ENCODE results near the gene SDHAF1. TPM values are rescaled to one million over a fixed set of nuclear protein-coding genes. Genes with fewer than 3 reads are reported as not detected.

The SDHAF1 gene
- polyA plus RNA-seq, 4 donors = 10.6 to 17.5 (median 11.4) TPM

GRCh38 chr19:35986664-35987570 is 8.1 kb upstream of the SDHAF1 start:
- no peak for DNase-seq (ENCODE audit: low read depth in 4 of 4, low spot score in 3 of 4)

GRCh38 chr19:35987571-35987896 is 7.5 kb upstream of the SDHAF1 start:
- DNase-seq (ENCODE audit: low read depth in 4 of 4, low spot score in 3 of 4) = no peak

- no peak for DNase-seq (ENCODE audit: low read depth in 4 of 4, low spot score in 3 of 4)
These were observed 6.2 kb upstream of the SDHAF1 start for GRCh38 chr19:35988824-35989223.

DNA sequence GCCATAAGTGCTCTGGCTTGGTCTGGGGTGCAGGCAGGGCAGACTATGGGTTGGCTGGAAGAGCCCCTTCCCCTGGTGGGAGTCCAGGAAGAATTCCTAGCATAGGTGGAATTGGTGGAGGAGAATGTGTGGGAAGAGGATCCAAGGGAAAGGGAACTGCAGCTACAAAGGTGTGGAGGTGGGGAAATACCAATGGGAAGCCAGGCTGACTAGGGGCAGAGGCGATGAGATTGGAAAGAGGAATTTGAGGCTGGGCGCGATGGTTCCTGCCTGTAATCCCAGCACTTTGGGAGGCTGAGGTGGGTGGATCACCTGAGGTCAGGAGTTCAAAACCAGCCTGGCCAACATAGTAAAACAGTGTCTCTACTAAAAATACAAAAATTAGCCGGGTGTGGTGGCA is 4.8 kb upstream of the SDHAF1 start:
- DNase-seq (ENCODE audit: low read depth in 4 of 4, low spot score in 3 of 4) = no peak

GRCh38 chr19:35990771-35991730 is 3.9 kb upstream of the SDHAF1 start:
- DNase-seq (ENCODE audit: low read depth in 4 of 4, low spot score in 3 of 4) = no peak

DNA sequence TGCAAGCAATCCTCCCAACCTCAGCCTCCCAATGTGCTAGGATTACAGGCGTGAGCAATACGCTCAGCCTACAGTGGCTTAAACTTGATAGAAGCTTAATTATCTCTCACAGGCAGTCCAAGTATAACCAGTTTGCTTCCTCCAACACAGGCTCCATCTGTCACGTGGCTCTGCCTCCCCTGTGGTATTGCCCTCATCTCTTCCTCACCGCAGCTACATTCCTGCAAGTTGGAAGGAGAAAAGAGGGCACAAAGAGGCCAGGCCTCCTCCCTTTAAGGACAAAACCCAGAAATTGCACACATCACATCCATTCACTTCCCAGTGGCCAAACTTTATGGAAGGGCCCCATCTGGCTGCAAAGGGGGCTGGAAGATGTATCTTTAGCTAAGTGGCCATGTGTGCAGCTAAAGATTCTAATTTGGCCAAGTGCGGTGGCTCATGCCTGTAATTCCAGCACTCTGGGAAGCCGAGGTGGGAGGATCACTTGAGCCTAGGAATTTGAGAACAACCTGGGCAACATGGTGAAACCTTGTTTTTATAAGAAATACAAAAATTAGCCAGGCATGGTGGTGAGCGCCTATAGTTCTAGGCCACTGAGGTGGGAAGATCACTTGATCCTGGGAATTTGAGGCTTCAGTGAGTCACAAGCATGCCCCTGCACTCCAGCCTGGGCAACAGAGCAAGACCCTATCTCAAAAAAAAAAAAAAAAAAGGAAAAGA is 3.1 kb upstream of the SDHAF1 start:
- no peak for DNase-seq (ENCODE audit: low read depth in 4 of 4, low spot score in 3 of 4)

GRCh38 chr19:35992907-35993765 is 1.9 kb upstream of the SDHAF1 start:
- no peak for DNase-seq (ENCODE audit: low read depth in 4 of 4, low spot score in 3 of 4)

DNA sequence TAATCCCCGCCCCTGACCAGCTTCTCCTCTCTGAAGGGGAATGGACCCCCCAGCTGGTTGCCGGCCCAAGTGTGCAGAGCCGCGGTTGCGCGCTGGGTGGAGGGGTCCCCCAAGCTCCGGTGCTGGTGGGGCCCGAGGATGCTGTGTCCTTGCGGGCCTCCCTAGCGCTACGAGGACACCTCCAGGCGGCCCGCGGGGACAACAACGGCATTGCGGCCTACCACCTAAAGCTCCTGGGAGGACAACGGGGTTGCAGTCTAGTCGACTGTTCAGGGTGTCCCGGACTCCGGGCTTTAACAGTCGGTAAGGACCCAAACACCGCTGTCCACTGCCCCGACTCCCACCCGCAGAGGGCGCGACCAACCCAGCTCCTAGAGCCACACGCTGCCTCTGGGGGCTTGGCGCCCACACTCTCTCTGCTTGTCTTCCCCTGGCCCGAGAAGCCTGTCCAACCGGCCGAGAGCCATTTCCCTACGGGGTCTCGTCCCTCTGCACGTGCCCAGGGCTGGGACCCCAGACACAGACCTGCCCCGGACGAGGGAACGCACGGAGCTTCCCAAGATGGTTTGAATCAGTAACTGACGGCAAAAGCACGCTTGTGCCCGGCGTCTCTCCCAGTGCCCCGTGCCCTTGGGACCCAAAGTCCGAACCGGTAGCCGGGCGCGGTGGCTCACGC is 927 bp upstream of the SDHAF1 start:
- no peak for DNase-seq (ENCODE audit: low read depth in 4 of 4, low spot score in 3 of 4)

DNA sequence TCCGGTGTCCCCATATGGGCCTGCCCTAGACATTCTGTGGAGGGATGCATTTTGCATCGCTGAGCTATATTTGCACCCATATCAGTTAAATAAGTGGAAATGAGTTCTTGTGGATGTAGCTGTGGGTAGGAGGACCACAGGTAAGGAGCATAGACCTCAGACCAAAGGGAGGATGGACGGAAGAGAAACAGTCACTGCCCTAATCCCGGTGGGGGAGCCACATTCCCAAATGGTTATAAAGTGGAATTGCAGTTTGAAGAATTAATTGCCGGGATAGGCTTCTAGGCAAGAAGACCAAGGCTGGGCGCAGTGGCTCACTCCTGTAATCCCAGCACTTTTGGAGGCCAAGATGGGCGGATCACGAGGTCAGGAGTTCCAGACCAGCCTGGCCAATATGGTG is 1.8 kb downstream of the SDHAF1 start:
- DNase-seq (ENCODE audit: low read depth in 4 of 4, low spot score in 3 of 4) = no peak

DNA sequence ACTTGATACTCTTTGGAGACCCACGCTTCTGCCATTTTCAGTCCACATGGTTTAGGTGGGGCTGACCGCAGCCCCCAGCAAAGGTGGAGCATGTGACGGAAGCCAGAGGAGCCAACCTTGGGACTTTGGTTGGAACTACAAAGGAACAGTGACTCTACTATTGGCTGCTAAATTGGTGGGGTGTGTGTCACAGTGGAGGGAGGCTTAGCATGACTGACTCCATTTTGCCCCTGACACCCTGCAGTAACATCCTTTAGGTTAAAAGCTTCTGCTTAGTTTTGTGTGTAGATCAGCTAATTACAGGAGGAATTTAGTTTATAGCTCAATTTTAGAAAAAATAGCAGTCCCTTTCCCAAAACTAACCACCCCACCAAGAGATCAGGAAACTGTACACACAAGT is 6.6 kb downstream of the SDHAF1 start:
- no peak for DNase-seq (ENCODE audit: low read depth in 4 of 4, low spot score in 3 of 4)

- no peak for DNase-seq (ENCODE audit: low read depth in 4 of 4, low spot score in 3 of 4)
These were observed 8.3 kb downstream of the SDHAF1 start for GRCh38 chr19:36003284-36003683.

- DNase-seq (ENCODE audit: low read depth in 4 of 4, low spot score in 3 of 4) = no peak
These were observed 12.0 kb downstream of the SDHAF1 start for GRCh38 chr19:36006955-36007354.

GRCh38 chr19:36008336-36008978 is 13.5 kb downstream of the SDHAF1 start, which contains the start of gene SYNE4:
TSS of gene SYNE4 (minus strand) at chr19:36008813. CDS start at chr19:36008681, 132 bp downstream.
- no peak for DNase-seq (ENCODE audit: low read depth in 4 of 4, low spot score in 3 of 4)

- no peak for DNase-seq (ENCODE audit: low read depth in 4 of 4, low spot score in 3 of 4)
These were observed 14.2 kb downstream of the SDHAF1 start for GRCh38 chr19:36009220-36009619.

- DNase-seq (ENCODE audit: low read depth in 4 of 4, low spot score in 3 of 4) = no peak
These were observed 14.8 kb downstream of the SDHAF1 start for GRCh38 chr19:36009633-36010379.

GRCh38 chr19:36010402-36010801 is 15.4 kb downstream of the SDHAF1 start:
- DNase-seq (ENCODE audit: low read depth in 4 of 4, low spot score in 3 of 4) = no peak

GRCh38 chr19:36013280-36014011 is 18.5 kb downstream of the SDHAF1 start:
- no peak for DNase-seq (ENCODE audit: low read depth in 4 of 4, low spot score in 3 of 4)
